ENCODE measurements around the gene PGBD5.

PGBD5 gene

DNA sequence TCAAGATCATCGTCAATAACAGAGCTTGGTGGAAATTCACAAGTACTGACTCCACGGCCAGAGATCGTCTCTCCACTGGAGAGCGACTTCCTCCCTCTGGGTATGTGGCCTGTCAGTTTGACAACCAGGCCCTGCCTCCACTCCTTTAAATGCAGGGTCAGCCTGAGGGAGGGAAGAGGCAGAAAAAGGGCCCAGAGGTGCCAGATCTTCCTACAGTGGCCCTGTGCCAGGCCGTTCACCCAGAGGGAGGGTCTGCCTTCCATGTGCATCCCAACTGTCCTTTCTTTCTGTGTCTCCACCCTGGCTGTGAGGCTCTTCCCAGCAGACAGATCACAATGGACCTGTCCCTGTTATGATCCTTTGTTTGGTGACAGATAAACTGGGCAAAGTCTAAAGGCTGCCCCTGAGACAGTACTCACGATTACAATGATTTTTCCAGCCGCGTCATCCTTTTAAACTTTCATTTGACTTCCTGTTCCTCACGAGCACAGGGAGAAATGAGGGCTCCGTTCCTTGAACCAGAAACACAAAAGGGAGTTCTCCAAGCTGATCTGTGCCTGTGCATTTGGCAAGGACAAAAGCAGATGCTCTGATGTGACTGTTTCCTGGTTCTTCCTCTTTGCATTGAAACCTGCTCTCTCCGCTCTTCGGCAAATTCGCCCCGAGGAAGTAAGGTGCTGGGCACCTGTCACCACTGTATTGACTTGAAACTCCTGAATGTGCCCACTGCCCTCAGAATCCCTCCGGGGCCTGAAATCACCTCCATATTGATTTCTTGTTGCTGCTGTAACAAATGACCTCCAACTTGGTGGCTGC, 126.7 kb downstream of the PGBD5 start:
- no peak for DNase-seq

DNA sequence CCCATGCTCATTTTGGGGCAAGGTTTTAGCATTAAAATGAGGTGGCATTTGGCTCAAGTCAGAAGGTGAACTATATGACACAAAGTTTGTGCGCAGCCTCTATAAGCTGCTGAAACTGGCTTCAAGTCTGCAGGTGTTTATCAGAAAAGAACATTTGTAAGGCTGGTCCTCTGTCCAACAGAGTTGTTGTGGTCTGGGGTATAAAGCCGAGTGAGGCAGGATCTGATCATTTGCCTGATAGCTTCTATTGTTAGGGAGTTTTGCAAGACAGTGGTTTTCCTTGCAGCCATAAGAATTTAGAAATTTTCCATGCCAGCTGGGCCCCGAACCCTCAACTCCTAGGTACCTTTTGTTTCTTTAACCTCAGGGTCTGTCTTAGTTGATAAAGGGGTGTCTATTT, 130.8 kb downstream of the PGBD5 start:
- DNase-seq = no peak

DNA sequence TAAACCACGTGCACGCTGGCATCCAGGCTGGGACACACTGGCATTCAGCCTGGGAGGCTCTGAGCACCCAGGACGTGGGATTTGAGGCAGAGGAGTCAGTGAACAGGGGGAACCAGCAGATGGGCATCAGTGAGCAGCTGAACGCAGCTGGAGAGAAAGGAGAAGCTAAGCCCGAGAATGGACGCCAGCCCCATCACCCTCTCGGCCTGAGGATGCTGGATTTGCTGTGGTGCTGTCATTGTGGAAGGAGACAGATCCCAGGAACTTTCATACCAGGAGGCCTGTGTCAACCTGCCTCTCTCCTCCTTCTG, 132.8 kb downstream of the PGBD5 start:
- DNase-seq = no peak

DNA sequence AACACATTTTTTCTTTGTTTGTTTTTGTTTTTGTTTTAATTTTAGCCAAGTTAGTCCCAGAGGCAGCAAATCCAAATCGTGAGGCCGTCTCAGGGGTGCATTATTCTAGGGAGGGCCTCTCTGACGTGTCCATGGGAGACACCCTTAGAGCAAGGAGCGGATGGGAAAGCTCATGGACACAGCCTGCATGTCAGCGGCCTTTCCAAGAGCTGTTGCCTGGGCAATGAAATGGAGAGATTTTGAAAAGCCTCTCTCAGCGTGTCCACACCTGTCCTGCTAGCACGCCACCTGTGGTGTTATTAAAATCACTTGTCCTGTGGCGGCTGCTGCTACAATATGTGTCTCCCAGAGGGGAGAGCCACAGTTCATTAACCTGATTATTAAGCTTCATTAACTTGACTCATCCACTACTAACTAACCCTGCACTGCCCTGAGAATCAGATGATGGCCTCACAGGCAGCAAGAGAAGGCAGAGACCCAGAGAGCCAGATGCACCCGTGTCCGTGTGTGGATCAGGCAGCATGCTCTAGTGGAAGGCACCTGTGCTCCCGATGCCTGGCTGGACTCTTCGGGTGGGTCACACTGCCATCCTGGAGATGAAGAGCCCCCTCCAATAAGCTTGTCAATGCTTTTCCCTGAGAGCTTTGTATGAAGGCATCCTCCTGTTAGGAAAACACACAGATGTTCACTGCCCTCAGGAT, 133.3 kb downstream of the PGBD5 start:
- DNase-seq = no peak

DNA sequence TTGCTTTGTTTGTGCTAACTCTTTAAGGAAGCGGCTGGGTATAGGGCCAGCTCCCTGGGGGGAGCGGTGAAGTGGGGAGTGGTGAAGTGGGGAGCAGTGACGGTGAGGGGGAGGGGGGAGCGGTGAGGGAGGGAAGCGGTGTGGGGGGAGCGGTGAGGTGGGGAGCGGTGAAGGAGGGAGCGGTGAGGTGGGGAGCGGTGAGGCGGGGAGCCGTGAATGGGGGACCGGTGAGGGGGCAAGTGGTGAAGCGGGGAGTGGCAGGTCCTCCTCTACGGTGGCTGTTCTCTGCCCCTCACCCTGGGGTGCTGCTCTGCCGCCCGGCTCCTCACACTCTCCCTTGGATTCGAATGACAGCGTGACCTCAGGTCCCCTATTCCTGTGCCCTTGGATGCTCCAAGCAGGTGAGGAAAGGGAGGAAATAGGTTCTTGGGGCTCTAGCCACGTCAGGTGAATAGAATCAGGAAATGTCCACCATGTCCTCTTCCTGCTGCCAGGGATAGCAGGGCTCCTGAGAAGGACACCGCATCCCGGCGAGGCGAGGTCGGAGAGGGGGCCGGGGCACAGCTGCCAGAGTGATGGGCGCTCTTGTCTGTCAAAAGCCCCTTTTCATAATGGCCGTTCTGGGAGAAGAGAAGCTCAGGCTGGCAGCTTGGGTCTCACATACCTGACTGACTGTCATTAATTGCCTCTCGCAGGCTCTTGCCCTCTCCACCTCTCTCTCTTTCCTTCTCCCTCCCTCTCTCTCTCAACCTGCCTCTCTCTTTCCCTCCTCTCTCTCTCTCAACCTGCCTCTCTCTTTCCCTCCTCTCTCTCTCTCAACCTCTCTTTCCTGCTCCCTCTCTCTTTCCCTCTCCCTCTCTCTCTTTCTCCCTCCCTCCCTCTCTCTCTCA, 134.2 kb downstream of the PGBD5 start:
- DNase-seq = no peak

DNA sequence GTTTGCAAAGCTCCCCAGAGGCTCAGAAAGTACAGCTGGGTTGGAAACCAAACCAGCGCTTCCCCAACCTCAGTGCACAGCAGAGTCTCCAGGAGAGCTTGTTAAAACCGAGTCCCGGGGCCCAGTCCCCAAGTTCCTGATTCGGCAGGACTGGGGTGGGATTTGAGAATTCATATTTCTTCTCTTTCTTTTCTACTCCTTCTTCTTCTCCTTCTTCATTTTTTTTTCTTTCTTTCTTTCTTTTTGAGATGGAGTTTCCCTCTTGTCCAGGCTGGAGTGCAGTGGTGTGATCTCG, 136.8 kb downstream of the PGBD5 start:
- no peak for DNase-seq

DNA sequence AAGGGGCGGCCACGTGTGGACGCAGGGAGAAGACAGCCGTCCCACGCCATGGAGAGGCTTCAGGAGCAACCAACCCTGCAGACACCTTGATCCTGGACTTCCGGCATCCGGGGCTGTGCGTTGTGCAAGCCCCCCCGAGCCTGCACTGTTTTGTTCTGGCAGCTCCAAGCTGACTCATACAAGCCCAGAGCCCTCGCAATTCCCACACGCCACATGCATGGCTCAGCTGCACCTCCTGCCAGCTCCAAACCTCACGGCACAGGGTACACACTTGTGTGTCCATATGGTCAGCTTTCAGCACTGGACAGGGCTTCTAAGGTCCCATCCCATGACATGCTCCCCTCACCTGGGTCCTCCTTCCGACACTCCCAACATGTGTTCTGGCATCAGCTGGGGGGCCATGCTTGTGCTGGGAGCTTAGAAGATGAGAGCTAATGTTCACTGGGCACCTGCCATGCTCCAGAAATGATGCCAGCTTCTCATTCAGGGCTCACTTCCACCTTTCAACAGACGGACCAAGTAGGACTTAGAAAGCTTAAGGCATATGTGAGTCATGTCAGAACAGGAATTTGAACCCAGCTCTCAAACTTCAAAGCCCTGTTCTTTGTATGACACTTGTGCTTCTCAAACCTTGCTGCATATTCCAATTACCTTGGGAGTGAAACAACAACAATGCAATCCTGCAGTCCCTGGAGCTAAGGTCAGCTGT, 137.3 kb downstream of the PGBD5 start:
- no peak for DNase-seq

DNA sequence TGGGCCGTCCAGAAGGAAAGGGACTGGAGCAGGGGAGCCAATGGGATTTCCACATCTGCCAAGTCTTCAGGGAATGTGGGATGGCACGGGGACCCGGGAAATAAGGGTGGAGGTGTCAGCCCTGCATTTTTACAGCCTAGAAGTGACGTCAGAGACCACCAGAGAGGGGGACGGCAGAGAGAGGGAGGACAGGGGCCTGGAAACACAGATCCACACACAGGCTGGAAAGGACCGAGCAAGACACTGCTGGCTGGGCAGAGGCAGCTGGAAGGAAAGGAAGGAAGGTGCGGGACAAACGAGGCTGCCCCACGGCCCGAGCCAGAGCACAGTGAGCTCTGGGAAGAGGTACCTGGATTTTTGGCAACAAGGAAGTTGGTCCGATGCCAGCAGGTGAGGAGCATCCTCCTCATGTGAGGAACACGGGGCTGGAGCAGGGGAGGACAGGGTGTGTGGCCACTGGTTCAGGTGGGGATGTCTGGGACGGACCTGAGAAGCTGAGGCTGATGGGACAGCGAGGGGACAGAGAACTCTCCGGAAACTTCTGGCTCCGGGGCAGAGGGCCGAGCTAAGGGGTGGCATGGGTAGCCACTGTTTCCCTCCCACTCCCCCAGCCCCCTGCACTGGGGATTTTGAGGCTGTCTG, 138.3 kb downstream of the PGBD5 start:
- DNase-seq = no peak

DNA sequence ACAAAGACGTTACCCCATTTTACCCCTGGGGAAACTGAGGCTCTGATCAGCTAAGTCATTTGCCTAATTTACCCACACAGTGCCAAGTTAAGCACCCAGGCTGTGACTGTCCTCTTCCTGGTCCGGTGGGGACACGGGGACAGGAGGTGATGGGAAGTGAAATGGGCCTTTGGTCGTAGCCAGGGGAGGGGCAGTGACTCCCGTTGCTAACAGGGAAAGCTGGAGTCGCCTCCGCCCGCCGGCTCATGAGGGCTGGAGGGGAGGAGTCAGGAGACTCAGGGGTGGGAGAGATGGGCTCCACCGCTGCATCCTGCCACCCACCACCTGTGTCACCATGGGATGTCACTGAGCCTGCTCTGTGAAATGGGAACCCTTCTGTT, 139.3 kb downstream of the PGBD5 start:
- DNase-seq = no peak

DNA sequence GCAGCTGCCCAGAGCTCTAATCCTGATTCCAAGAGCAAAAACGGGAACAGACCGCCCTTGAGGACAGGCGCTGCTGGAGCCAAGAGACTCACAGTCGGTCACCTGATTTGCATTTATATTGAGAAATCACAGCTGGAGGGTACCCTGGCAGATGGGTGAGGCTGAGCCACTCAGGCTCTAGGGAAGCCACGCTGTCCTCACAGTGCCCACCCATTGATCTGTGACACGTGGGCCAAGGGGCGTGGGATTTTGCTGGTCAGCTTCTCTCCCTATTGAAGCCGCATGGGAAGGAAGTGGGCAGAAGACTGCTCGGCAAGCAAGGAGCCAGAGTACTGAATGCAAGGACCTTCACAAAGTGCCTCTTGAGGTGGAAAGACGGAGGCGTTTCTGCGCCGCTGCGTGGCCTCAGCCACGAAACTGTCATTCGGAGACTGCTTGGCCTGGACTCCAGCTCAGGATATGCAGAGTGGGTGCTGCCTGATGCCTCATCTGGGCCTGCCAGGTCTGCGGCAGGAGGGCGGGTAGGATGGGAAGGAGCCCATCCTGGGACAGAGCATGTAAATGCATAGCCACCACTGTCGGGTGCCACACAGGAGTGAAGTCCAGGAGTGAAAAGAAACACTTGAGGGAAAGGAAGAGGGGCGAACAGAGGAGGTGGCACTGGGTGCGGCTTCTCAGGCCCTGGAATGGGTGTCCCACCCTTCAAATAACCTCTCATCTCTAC, 139.8 kb downstream of the PGBD5 start:
- DNase-seq = no peak

DNA sequence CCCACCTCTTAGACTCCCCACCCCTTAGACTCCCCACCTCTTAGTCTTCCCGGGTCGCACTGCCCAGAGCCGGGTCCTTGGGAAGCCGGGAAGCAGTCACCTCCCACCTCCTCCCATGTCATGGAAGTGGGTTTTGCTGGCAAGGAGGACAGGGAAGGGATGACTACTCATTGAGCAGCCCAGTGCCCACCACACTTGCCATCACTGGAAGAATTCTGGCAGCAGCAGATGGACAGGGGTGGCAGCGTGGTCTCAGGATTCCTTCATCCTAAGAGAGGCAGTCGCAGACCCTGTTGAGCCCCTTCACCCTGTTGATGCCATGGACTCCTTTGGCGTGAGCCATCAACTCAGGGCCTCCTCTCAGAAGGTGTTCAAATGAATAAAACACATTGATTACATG, 140.8 kb downstream of the PGBD5 start:
- no peak for DNase-seq

DNA sequence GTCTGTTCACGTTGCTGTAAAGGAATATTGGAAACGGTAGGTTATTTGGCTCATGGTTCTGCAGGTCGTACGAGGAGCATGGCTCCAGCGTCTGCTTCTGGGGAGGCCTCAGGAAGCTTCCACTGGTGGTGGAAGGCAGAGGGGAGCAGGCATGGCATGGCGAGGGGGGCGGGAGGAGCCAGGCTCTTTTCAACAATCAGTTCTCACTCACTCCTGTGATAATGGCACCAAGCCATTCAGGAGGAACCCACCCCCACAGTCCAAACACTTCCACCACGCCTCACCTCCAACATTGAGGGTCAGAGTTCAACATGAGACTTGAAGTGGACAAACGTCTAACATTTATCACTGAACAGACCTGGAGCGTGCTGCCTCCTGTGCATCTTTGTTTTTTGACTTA, 141.2 kb downstream of the PGBD5 start:
- no peak for DNase-seq

DNA sequence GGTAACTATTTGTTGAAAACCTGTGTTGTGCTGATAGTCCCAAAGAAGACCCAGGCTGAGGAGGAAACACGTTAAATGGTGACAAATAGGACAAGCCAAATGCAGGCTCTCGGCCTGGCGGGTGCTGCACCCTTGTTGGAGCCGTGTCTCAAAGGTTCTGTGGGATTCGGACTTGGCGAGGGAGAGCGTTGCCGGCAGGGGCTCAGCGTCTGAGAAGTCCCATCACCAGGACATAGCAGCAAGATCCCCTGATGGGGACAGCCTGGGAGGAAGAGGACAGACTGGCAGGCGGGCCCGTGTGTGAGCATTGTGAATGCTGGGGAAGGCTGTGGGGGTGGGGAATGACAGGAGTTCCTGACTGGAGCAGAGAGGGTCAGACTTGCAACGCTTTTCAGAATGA, 142.5 kb downstream of the PGBD5 start:
- no peak for DNase-seq

DNA sequence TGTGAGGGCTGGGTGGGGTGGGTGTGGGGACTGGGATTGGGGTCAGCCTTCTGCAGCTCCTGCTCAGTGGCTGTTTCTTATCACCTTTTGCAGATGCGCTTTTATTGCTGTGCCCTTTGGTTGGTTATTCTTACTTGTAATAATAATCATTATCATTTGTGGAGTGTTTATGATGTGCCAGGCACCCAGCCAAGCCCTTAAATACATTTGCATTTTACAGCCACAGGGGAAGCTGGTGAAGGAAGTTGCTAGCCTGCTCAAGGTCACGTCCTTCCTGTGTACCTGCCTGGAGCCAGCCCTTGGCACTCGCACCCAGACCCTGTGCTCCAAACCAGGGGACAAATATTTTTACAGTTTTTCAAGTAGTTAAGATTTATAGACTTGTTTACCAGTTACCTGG, 144.0 kb downstream of the PGBD5 start:
- DNase-seq = no peak

DNA sequence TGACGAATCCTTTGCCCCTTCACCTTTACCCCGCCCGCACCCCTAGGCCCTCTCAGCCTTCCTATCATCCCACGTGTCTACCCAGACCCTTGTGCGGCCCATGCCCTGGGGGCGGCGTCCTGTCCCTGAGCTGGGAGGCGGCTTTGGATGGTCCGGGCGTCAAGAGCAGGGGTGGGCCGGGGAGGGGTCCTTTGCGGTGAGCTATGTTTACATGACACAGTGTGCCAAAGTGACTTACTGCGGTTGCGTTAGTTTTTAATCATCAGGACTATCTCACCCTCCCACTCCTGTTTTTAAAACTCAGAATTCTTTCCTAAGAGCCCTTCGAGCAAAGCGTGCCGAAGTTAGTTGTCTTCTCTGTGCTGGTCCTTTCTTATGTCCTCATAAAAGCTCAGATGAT, 144.6 kb downstream of the PGBD5 start:
- DNase-seq = no peak

DNA sequence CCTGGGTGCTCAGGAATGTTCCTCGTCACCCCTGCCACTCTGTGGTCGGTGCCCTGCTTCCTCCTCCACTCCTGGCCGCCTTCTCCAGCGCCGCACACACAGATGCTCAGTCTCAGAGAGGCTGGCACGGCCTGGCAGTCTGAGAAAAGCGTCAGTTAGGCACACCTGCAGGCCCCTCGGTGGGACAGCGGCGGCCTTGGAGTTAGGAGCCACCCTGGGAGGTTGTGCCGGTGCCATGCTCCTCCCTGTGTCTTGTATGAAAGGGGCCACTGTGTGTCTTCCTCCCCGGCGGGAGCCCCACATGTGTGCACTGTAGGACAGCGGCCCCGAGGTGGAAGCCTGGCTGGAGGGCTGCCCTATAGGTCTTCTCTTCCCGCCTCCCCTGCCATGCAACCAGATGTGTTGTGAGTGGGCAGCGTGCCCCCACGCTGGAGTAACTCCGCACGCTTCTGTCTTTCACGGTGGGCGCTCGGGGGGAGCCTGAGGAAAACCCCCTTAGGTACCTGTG, 145.2 kb downstream of the PGBD5 start:
- no peak for DNase-seq

DNA sequence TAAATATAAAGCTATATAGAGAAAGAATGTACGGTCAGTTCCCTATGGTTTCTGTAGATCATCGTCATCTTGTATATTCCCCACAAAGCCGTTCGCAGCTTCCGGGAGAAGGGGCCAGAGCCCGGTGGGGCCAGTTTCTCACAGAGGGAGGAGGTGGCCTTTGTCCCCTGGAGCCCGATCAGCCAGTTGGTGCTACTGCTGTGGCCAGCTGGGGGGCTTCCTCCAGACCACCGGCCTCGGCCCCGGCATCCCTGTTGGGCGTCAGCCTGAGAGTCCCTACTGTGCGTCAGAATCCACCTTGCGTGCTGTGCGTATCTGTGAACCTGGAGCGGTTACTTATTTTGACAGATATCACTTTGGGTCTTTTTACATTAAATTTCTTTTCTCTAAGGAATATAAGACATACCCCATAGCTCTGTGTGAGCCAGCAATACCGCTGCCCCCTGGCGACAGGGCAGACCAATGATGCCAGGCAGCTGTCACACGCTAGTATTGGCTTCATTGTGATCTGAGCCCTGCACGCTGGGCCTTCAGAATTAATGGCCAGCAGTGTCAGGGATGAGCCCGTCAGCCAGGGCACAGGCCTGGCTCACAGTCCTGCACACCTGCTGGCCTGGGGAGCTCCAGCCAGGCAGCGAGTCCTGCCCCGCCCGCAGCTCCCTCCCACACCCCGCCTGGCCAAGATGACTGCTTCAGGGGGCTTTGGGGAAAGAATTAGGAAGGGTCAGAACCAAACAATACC, 145.9 kb downstream of the PGBD5 start:
- DNase-seq = no peak

DNA sequence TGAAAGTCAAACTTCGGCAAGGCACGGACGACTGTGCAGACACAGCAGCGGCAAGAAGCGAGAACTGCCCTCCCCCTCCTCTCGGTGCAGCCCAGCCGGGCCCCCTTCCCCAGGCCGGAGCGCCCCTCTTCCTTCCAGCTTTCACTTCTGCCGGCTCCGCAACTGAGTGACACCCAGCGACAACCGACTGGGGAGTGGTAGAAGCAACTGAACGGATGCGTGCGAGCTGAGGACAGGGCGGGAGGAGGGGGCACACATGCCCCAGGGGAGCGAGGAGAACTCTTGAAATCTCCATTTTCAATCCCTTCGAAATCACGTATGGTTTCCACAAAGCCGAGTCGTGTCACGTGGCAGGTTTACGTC, 146.6 kb downstream of the PGBD5 start:
- no peak for DNase-seq

DNA sequence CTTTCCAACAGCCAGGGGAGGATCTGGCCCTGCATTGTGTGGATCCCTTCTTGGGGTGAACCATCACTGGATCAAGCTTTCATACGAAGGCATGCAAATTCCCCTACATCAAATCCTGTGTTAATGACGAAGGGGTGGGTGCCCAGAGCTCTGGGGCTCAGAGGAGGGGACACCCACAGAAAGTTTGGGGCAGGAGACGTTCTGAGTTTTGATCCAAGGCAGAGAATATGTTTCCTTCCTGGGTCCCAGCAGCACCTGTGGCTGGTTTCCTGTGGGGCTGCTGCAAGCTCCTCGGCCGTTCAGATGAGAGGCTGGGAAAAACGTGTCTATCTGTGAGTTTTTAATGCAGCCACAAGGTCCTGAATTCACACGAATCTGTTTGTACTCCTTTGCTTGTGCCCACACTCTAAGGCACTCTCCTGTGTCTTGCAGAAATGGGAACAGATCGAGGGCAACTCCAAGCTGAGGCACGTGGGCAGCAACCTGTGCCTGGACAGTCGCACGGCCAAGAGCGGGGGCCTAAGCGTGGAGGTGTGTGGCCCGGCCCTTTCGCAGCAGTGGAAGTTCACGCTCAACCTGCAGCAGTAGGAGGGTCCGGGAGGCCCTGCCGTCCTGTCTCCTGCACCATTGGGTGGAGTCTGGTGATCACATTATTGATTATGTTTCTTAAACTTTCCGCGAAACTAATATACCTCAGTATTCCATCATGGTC, 147.1 kb downstream of the PGBD5 start:
- DNase-seq = no peak

DNA sequence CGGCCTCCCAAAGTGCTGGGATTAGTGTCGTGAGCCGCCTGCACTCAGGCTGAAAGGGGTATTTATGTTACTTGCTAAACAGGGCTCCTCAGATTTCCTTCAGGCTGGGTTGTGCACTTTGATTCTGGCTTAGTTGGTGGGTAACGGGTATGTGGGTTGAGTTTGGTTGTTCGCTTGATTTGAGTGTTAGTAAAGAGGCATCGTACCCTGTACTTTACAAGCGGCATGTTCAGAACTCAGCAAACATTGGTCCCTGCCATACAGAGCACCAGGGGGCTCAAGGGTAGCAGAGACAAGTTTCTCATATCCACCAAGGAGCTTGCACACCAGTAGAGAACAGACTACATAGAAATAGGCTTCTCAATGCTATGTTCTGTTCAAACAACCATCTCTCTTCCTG, 147.8 kb downstream of the PGBD5 start:
- no peak for DNase-seq

All from stimulated activated CD4-positive, alpha-beta T cell treated with anti-CD3 and anti-CD28 coated beads, Interleukin-15, amount 100 ng/mL, for 24 hours (primary cell).